Suprapubic skin (tissue), 4 donors: Measurements from ENCODE around the gene LTO1.

ENCODE experiments used
- CTCF ChIP-seq, 2 donors: fragments of 200-600 bp in 1 of 2; fragments of 450-650 bp in 1 of 2; sonication (generic) in 1 of 2; IDR thresholded peaks; one replicate each; pipeline ENCODE4 v1.5.1; 2016 to 2019; ENCODE audit warnings: antibody characterized with exemption in 2 of 2, mild to moderate bottlenecking in 1 of 2, moderate library complexity in 1 of 2
- EP300 ChIP-seq: sonication (generic); formaldehyde crosslinking; IDR thresholded peaks from one replicate; pipeline ENCODE4 v1.6.1; 2017; ENCODE audit warnings: antibody characterized with exemption
- POLR2A ChIP-seq, 2 donors: fragments of 450-650 bp; IDR thresholded peaks; one replicate each; pipeline ENCODE4 v1.6.1; 2017; ENCODE audit warnings: antibody characterized with exemption in 2 of 2, mild to moderate bottlenecking in 2 of 2, moderate library complexity in 2 of 2
- POLR2AphosphoS5 ChIP-seq, 3 donors: sonication (generic); formaldehyde crosslinking; IDR thresholded peaks; one replicate each; pipeline ENCODE4 v1.6.1; 2017; ENCODE audit warnings: antibody characterized with exemption in 3 of 3

- TF ChIP-seq CTCF (IDR thresholded peaks at IDR 0.05) (no peak), EP300 (no peak), POLR2AphosphoS5 (IDR thresholded peaks at IDR 0.05) (no peak), POLR2A (IDR thresholded peaks at IDR 0.05) (no peak)
These were observed 34.7 kb downstream of the LTO1 start for GRCh38 chr11:69640260-69640994.
